T-cell (primary cell): Measurements from ENCODE around the gene ZBTB21. TPM values are rescaled to one million over a fixed set of nuclear protein-coding genes. Genes with fewer than 3 reads are reported as not detected.

Source experiments
- total RNA-seq, 35 experiments: library from RNA in 6 of 35; stranded (reverse) in 6 of 35; fragments of 120-200 nt in 1 of 35; gene quantifications; one replicate each; pipeline versions ENCODE4 v1.2.1 to v1.2.4 and lab custom pipeline; 2013 to 2026

ZBTB21 gene
- total RNA-seq, 5 donors from 2014 or later (not counting 1 experiment from before 2014, with no cell fraction given) = 17.6 to 119 (median 25.9) TPM

Other genes with a start within 250 kb of the ZBTB21 start
- gene RIPK4, start 243.3 kb downstream of the ZBTB21 start, total RNA-seq = 1 to 10 TPM in 2 of 5 donors, under 1 TPM in 3; 0.30 to 2.1 (median 0.63) TPM
- gene PRDM15, start 131.0 kb downstream of the ZBTB21 start, total RNA-seq = 10 to 100 TPM; 17.8 to 22.0 (median 20.7) TPM
- gene C2CD2, start 56.3 kb downstream of the ZBTB21 start, total RNA-seq = 10 to 100 TPM in 1 of 5 donors, 1 to 10 TPM in 4; 7.7 to 15.0 (median 9.5) TPM
- gene UMODL1, start 61.0 kb upstream of the ZBTB21 start, total RNA-seq = under 1 TPM; 0.16 to 0.99 (median 0.82) TPM
- 10 to 100 TPM in 2 of 5 donors, 1 to 10 TPM in 3; 4.1 to 51.1 (median 6.2) TPM for gene ABCG1, start 208.8 kb upstream of the ZBTB21 start, total RNA-seq